H9 (cell line): ENCODE data around the gene ASL. TPM values are rescaled to one million over a fixed set of nuclear protein-coding genes. Genes with fewer than 3 reads are reported as not detected.
"Not testable (repeated sequence)": the region's sequence is repeated elsewhere in the genome, so short reads cannot be mapped to it uniquely, and the experiment has no call there.

ENCODE experiments used
- DNase-seq: peaks from one replicate; pipeline ENCODE4 v3.0.0-alpha.2; 2017
- H2AFZ ChIP-seq: one replicate; pipeline ENCODE4 v1.6.1; 2013; ENCODE audit warnings: mild to moderate bottlenecking, low read length, control low read depth, moderate library complexity
- H2AK5ac ChIP-seq: 2 replicates; pipeline ENCODE4 v1.6.1; 2013; ENCODE audit warnings: low read length, control low read depth, mixed read lengths; ENCODE audit not compliant: insufficient read length
- H2BK120ac ChIP-seq: one replicate; pipeline ENCODE4 v1.6.1; 2013; ENCODE audit warnings: low read depth, mild to moderate bottlenecking, low read length, control low read depth, inconsistent platforms; ENCODE audit not compliant: poor library complexity, severe bottlenecking
- H2BK12ac ChIP-seq: 2 replicates; pipeline ENCODE4 v1.6.1; 2013; ENCODE audit warnings: low read length, control low read depth, mixed read lengths, low read depth; ENCODE audit not compliant: insufficient read length
- H2BK15ac ChIP-seq: 2 replicates; pipeline ENCODE4 v1.6.1; 2013; ENCODE audit warnings: low read depth, low read length, control low read depth
- H2BK20ac ChIP-seq: one replicate; pipeline ENCODE4 v1.6.1; 2013; ENCODE audit warnings: low read depth, mild to moderate bottlenecking, low read length, control low read depth, inconsistent platforms; ENCODE audit not compliant: poor library complexity, severe bottlenecking
- H2BK5ac ChIP-seq: 2 replicates; pipeline ENCODE4 v1.6.1; 2013; ENCODE audit warnings: low read length, control low read depth, mixed read lengths; ENCODE audit not compliant: insufficient read length
- H3K14ac ChIP-seq: 2 replicates; pipeline ENCODE4 v1.6.1; 2013; ENCODE audit warnings: low read length, control low read depth; ENCODE audit not compliant: insufficient read depth
- H3K18ac ChIP-seq: 2 replicates; pipeline ENCODE4 v1.6.1; 2013; ENCODE audit warnings: low read depth, mild to moderate bottlenecking, mixed read lengths, low read length, control low read depth; ENCODE audit not compliant: insufficient read length
- H3K23ac ChIP-seq: 2 replicates; pipeline ENCODE4 v1.6.1; 2013; ENCODE audit warnings: low read length, control low read depth, mixed read lengths, low read depth; ENCODE audit not compliant: insufficient read length
- H3K23me2 ChIP-seq: 2 replicates; pipeline ENCODE4 v1.6.1; 2013; ENCODE audit warnings: low read depth, mild to moderate bottlenecking, mixed read lengths, low read length, control low read depth; ENCODE audit not compliant: insufficient read length, poor library complexity, severe bottlenecking
- H3K27ac ChIP-seq: 2 replicates; pipeline ENCODE4 v1.5.1; 2013; ENCODE audit warnings: low read length, control low read depth, mixed read lengths, low read depth; ENCODE audit not compliant: insufficient read length
- H3K27me3 ChIP-seq: 2 replicates; pipeline ENCODE4 v1.6.1; 2013; ENCODE audit warnings: low read length, control low read depth, inconsistent platforms; ENCODE audit not compliant: insufficient read depth
- H3K4ac ChIP-seq: 2 replicates; pipeline ENCODE4 v1.6.1; 2013; ENCODE audit warnings: low read depth, mild to moderate bottlenecking, control low read depth, inconsistent platforms, low read length, moderate library complexity
- H3K4me1 ChIP-seq: 2 replicates; pipeline ENCODE4 v1.6.1; 2013; ENCODE audit warnings: low read length, control low read depth, inconsistent platforms; ENCODE audit not compliant: insufficient read depth
- H3K4me2 ChIP-seq: 2 replicates; pipeline ENCODE4 v1.6.1; 2013; ENCODE audit warnings: low read length, control low read depth, mixed read lengths; ENCODE audit not compliant: insufficient read length, insufficient read depth
- H3K56ac ChIP-seq: 2 replicates; pipeline ENCODE4 v1.6.1; 2013; ENCODE audit warnings: low read depth, mild to moderate bottlenecking, mixed read lengths, low read length, control low read depth; ENCODE audit not compliant: insufficient read length
- H3K79me1 ChIP-seq: 2 replicates; pipeline ENCODE4 v1.6.1; 2013; ENCODE audit warnings: low read depth, mild to moderate bottlenecking, moderate library complexity, low read length, control low read depth, inconsistent platforms; ENCODE audit not compliant: insufficient read depth, poor library complexity, severe bottlenecking
- H3K79me2 ChIP-seq: 2 replicates; pipeline ENCODE4 v1.6.1; 2013; ENCODE audit warnings: low read length, control low read depth, inconsistent platforms; ENCODE audit not compliant: insufficient read depth
- H3K9ac ChIP-seq: 2 replicates; pipeline ENCODE4 v1.6.1; 2013; ENCODE audit warnings: low read length, control low read depth, mixed read lengths; ENCODE audit not compliant: insufficient read length; ENCODE audit errors: extremely low read depth
- H3K9me3 ChIP-seq: one replicate; pipeline ENCODE4 v1.6.1; 2013; ENCODE audit warnings: low read depth, low read length, inconsistent platforms; ENCODE audit not compliant: control insufficient read depth
- H3T11ph ChIP-seq: one replicate; pipeline ENCODE4 v1.6.1; 2013; ENCODE audit warnings: mild to moderate bottlenecking, low read length, control low read depth, inconsistent platforms
- H4K20me1 ChIP-seq: one replicate; pipeline ENCODE4 v1.6.1; 2013; ENCODE audit not compliant: control insufficient read depth, insufficient read length, insufficient read depth
- H4K5ac ChIP-seq: 2 replicates; pipeline ENCODE4 v1.6.1; 2013; ENCODE audit warnings: low read depth, mild to moderate bottlenecking, mixed read lengths, low read length, control low read depth; ENCODE audit not compliant: insufficient read length
- H4K8ac ChIP-seq: replicated peaks from 2 replicates; pipeline ENCODE4 v1.6.1; 2013; ENCODE audit warnings: low read length, control low read depth, mixed read lengths, low read depth; ENCODE audit not compliant: insufficient read length
- H4K91ac ChIP-seq: 2 replicates; pipeline ENCODE4 v1.6.1; 2013; ENCODE audit warnings: low read depth, mild to moderate bottlenecking, moderate library complexity, mixed read lengths, low read length, control low read depth; ENCODE audit not compliant: insufficient read length
- H3K27ac Mint-ChIP-seq, 3 experiments: 2 replicates in 2 of 3; 3 replicates in 1 of 3; pipeline ENCODE4 v1.8.0; 2020 to 2021; ENCODE audit warnings: mixed read lengths in 3 of 3, mild to moderate bottlenecking in 1 of 3, moderate library complexity in 1 of 3
- H3K27me3 Mint-ChIP-seq: 2 replicates; pipeline ENCODE4 v1.8.0; 2021; ENCODE audit warnings: low read depth, mild to moderate bottlenecking, moderate library complexity, mixed read lengths
- H3K36me3 Mint-ChIP-seq, 3 experiments: 2 replicates in 2 of 3; 3 replicates in 1 of 3; pipeline ENCODE4 v1.8.0; 2020 to 2021; ENCODE audit warnings: low read depth in 3 of 3, mixed read lengths in 3 of 3; ENCODE audit not compliant: insufficient read depth in 1 of 3
- H3K4me1 Mint-ChIP-seq, 2 experiments: 2 replicates each; pipeline ENCODE4 v1.8.0; 2020; ENCODE audit warnings: mixed read lengths in 2 of 2
- H3K4me3 Mint-ChIP-seq, 2 experiments: 2 replicates in 1 of 2; 3 replicates in 1 of 2; pipeline ENCODE4 v1.8.0; 2020 to 2021; ENCODE audit warnings: mild to moderate bottlenecking in 2 of 2, mixed read lengths in 2 of 2, moderate library complexity in 1 of 2
- H3K9me3 Mint-ChIP-seq, 2 experiments: 2 replicates in 1 of 2; 3 replicates in 1 of 2; pipeline ENCODE4 v1.8.0; 2020; ENCODE audit warnings: mild to moderate bottlenecking in 2 of 2, mixed read lengths in 2 of 2, moderate library complexity in 1 of 2
- CTCF ChIP-seq: fragments of 200-600 bp; sonication (generic); conservative IDR thresholded peaks from 3 replicates; pipeline ENCODE4 v1.8.0; 2021; ENCODE audit warnings: antibody characterized with exemption, mild to moderate bottlenecking
- WGBS: extraction: QIAGEN DNeasy Blood & Tissue Kit; methylation state at CpG from one replicate; pipeline ENCODE4 v1.1.7; 2013; ENCODE audit warnings: missing lambda C conversion rate, low lambda C conversion rate, mixed read lengths; ENCODE audit not compliant: insufficient read length; ENCODE audit errors: extremely low coverage; 5-methylcytosine and 5-hydroxymethylcytosine counted together
- total RNA-seq: library from RNA; stranded (reverse); gene quantifications from 2 replicates; pipeline ENCODE4 v1.2.1, GENCODE V29; 2021

Gene ASL
- total RNA-seq, 1 experiment from 2014 or later = 30.7 TPM

GRCh38 chr7:66070222-66070621 lies 5.4 kb upstream of the ASL start:
- no peak overlapping the region for H3K27ac ChIP-seq
- no peaks in the 10 kb centered on the region for H4K20me1 ChIP-seq
- no peaks in the 10 kb centered on the region for H3K79me2 ChIP-seq
- no peak overlapping the region for H2BK12ac ChIP-seq
- WGBS = no CpG with 5 or more reads among the region's 1 CpG
- H3K4me1 Mint-ChIP-seq = peaks cover 0 to 6% of the 10 kb centered on the region in 2 experiments; a peak in 3 of 4 replicates
- no peak overlapping the region for H2AK5ac ChIP-seq
- no peak overlapping the region for H2BK20ac ChIP-seq
- H4K5ac ChIP-seq = no peak overlapping the region
- no peak overlapping the region for H3K4me2 ChIP-seq
- peaks cover under 1% of the 10 kb centered on the region; the same call in 1 of the 2 replicates for H3K27me3 Mint-ChIP-seq
- H3K18ac ChIP-seq = no peak overlapping the region
- no peak overlapping the region for H3K27ac Mint-ChIP-seq
- no peak overlapping the region for H4K91ac ChIP-seq
- H3K9me3 ChIP-seq = no peaks in the 10 kb centered on the region
- H4K8ac ChIP-seq = no peak overlapping the region
- H3K4me3 Mint-ChIP-seq = no peak overlapping the region
- no peak overlapping the region for H2AFZ ChIP-seq
- no peaks in the 10 kb centered on the region for H3K9me3 Mint-ChIP-seq
- H3K4me1 ChIP-seq = no peaks in the 10 kb centered on the region; the same call in 1 of the 2 replicates
- no peaks in the 10 kb centered on the region for H3K79me1 ChIP-seq
- H3K56ac ChIP-seq = no peak overlapping the region
- no peak overlapping the region for H3T11ph ChIP-seq
- H2BK120ac ChIP-seq = no peak overlapping the region
- no peaks in the 10 kb centered on the region for H3K23me2 ChIP-seq
- no peak overlapping the region for H2BK15ac ChIP-seq
- no peak for DNase-seq
- H3K14ac ChIP-seq = no peak overlapping the region
- no peak overlapping the region for H3K4ac ChIP-seq
- no peaks in the 10 kb centered on the region for H3K27me3 ChIP-seq
- no peak overlapping the region for H2BK5ac ChIP-seq
- no peak for TF ChIP-seq CTCF
- no peak overlapping the region for H3K23ac ChIP-seq
- no peaks in the 10 kb centered on the region; a peak in 1 of 7 replicates for H3K36me3 Mint-ChIP-seq
- no peak overlapping the region for H3K9ac ChIP-seq

GRCh38 chr7:66072208-66072607 lies 3.4 kb upstream of the ASL start:
- not testable (repeated sequence) for H2BK15ac ChIP-seq, H2BK120ac ChIP-seq, H3K4me1 ChIP-seq, H3K27me3 ChIP-seq, H2AK5ac ChIP-seq, H3K23ac ChIP-seq, H3K23me2 ChIP-seq, H3K9me3 Mint-ChIP-seq, H2BK12ac ChIP-seq, H3K36me3 Mint-ChIP-seq, H3T11ph ChIP-seq, H4K91ac ChIP-seq, H3K4me3 Mint-ChIP-seq, H2BK20ac ChIP-seq, H3K4ac ChIP-seq, H3K79me1 ChIP-seq, H3K27me3 Mint-ChIP-seq, DNase-seq, H4K8ac ChIP-seq, H3K9me3 ChIP-seq, H4K5ac ChIP-seq, H2BK5ac ChIP-seq, H3K14ac ChIP-seq, H3K79me2 ChIP-seq, H3K27ac Mint-ChIP-seq, H2AFZ ChIP-seq, H3K56ac ChIP-seq, H3K9ac ChIP-seq, H4K20me1 ChIP-seq, H3K18ac ChIP-seq, H3K4me2 ChIP-seq, H3K27ac ChIP-seq
- H3K4me1 Mint-ChIP-seq = peaks cover 8 to 14% of the 10 kb centered on the region in 2 experiments
- no CpG with 5 or more reads among the region's 7 CpGs for WGBS
